GM19463 (cell line): ENCODE data around the gene SIDT2.
"Not testable (repeated sequence)": the region's sequence is repeated elsewhere in the genome, so short reads cannot be mapped to it uniquely, and the experiment has no call there.

ENCODE experiments used
- ATAC-seq: cut with Tn5 transposase; IDR thresholded peaks from one replicate; pipeline ENCODE4 v1.9.1; 2021; ENCODE audit warnings: mild to moderate bottlenecking, moderate library complexity; ENCODE audit not compliant: unreplicated experiment

Gene SIDT2

GRCh38 chr11:117201658-117202305, 23.2 kb downstream of the SIDT2 start:
- no peak for ATAC-seq

- ATAC-seq: no peak
These were observed 24.0 kb downstream of the SIDT2 start for GRCh38 chr11:117202386-117203068.

- ATAC-seq: no peak
These were observed 24.5 kb downstream of the SIDT2 start for GRCh38 chr11:117203069-117203407.

- no peak for ATAC-seq
These were observed 25.9 kb downstream of the SIDT2 start for GRCh38 chr11:117204283-117205080.

GRCh38 chr11:117205211-117205818, 26.8 kb downstream of the SIDT2 start:
- no peak for ATAC-seq

GRCh38 chr11:117206111-117206510, 27.6 kb downstream of the SIDT2 start:
- not testable (repeated sequence) for ATAC-seq

GRCh38 chr11:117206859-117207258, 28.3 kb downstream of the SIDT2 start:
- ATAC-seq: not testable (repeated sequence)

- ATAC-seq: not testable (repeated sequence)
These were observed 28.9 kb downstream of the SIDT2 start for GRCh38 chr11:117207481-117207880.

GRCh38 chr11:117208710-117209109, 30.2 kb downstream of the SIDT2 start:
- ATAC-seq: not testable (repeated sequence)

- ATAC-seq: not testable (repeated sequence)
These were observed 31.0 kb downstream of the SIDT2 start for GRCh38 chr11:117209351-117210125.

GRCh38 chr11:117210620-117211019, 32.1 kb downstream of the SIDT2 start:
- no peak for ATAC-seq

GRCh38 chr11:117212697-117213355, 34.3 kb downstream of the SIDT2 start:
- no peak for ATAC-seq

GRCh38 chr11:117214404-117215110, 36.0 kb downstream of the SIDT2 start:
- no peak for ATAC-seq

- no peak for ATAC-seq
These were observed 38.9 kb downstream of the SIDT2 start for GRCh38 chr11:117217141-117218084.

- ATAC-seq: no peak
These were observed 39.8 kb downstream of the SIDT2 start for GRCh38 chr11:117218133-117218915.

GRCh38 chr11:117219001-117219400, 40.5 kb downstream of the SIDT2 start:
- ATAC-seq: no peak

GRCh38 chr11:117219455-117219854, 40.9 kb downstream of the SIDT2 start:
- no peak for ATAC-seq

- no peak for ATAC-seq
These were observed 41.5 kb downstream of the SIDT2 start for GRCh38 chr11:117219995-117220394.
